ENCODE results near the gene TOP2B. TPM values are rescaled to one million over a fixed set of nuclear protein-coding genes. Genes with fewer than 3 reads are reported as not detected.

Gene TOP2B
- polyA plus RNA-seq, 1 of the 3 experiments (the other 2 are of a cell fraction): 20.4 TPM

- TF ChIP-seq USF2 (IDR thresholded peaks at IDR 0.05; ENCODE audit: borderline replicate concordance, low read depth, low read length): no peak
- no peak for TF ChIP-seq POLR2AphosphoS5 (IDR thresholded peaks at IDR 0.05; ENCODE audit: low read depth, low read length)
- TF ChIP-seq EP300 (IDR thresholded peaks at IDR 0.05; ENCODE audit: borderline replicate concordance in 1 of 2, low read depth in 1 of 2, low read length in 1 of 2): no peak
- TF ChIP-seq PBX3 (IDR thresholded peaks at IDR 0.05): no peak
- TF ChIP-seq MXI1 (IDR thresholded peaks at IDR 0.05; ENCODE audit: low read depth, low read length): no peak
- no peak for TF ChIP-seq EZH2phosphoT487 (IDR thresholded peaks at IDR 0.05; ENCODE audit: borderline replicate concordance, low read depth)
- TF ChIP-seq GATA2 (CRISPR knock-in tag; IDR thresholded peaks at IDR 0.05): no peak
- TF ChIP-seq CTCF (IDR thresholded peaks at IDR 0.05): no peak
- no peak for TF ChIP-seq ELF1 (IDR thresholded peaks at IDR 0.05)
- TF ChIP-seq JUND (IDR thresholded peaks at IDR 0.05): no peak
- no peak for TF ChIP-seq IRF3 (IDR thresholded peaks at IDR 0.05; ENCODE audit: low read depth, low read length)
- no peak for TF ChIP-seq RFX5 (IDR thresholded peaks at IDR 0.05; ENCODE audit: low read length)
- no peak for TF ChIP-seq FOXM1 (IDR thresholded peaks at IDR 0.05; ENCODE audit: low read depth)
- TF ChIP-seq YY1 (IDR thresholded peaks at IDR 0.05; ENCODE audit: low read depth): no peak
- no peaks in the 10 kb centered on the region for H3K9me2 ChIP-seq
- H2AFZ ChIP-seq (ENCODE audit: low read depth): no peak overlapping the region
- no peaks in the 10 kb centered on the region for H4K20me1 ChIP-seq (ENCODE audit: insufficient read depth)
- H3K27ac ChIP-seq (ENCODE audit: low read depth in 2 of 2, low read length in 1 of 2): no peak overlapping the region
- H3K36me3 ChIP-seq (replicated peaks in 1 of 2; ENCODE audit: control insufficient read depth in 1 of 2, insufficient read depth in 2 of 2, low read length in 1 of 2): peaks cover under 1 to 3% of the 10 kb centered on the region in 2 experiments
- no peaks in the 10 kb centered on the region for H3K27me3 ChIP-seq (ENCODE audit: insufficient read depth)
- H3K9ac ChIP-seq: no peak overlapping the region
- WGBS (ENCODE audit: low lambda C conversion rate): 92% methylated on average over 8 of the region's 8 CpGs
- ChIA-PET POLR2A (no interaction called here), CTCF (interaction anchor here (1.2 kb wide), 1 partner anchor 21 kb away, joined by 3 read pairs; no protein-coding TSS in a partner anchor)
- H3K4me1 ChIP-seq (ENCODE audit: control insufficient read depth in 1 of 2, insufficient read depth in 2 of 2, low read depth in 1 of 2, low read length in 1 of 2): peaks cover 14 to 28% of the 10 kb centered on the region in 2 experiments
- H3K4me3 ChIP-seq (ENCODE audit: low read depth in 2 of 2, low read length in 1 of 2): no peak overlapping the region
- H3K9me3 ChIP-seq: no peaks in the 10 kb centered on the region
- no peaks in the 10 kb centered on the region for H3K79me2 ChIP-seq (ENCODE audit: insufficient read depth)
- H3F3A ChIP-seq (replicated peaks; ENCODE audit: insufficient read depth): peaks cover 19% of the 10 kb centered on the region
- DNase-seq: no peak
- no peak overlapping the region for H3K4me2 ChIP-seq
Measured at GRCh38 chr3:25589783-25590258, 74.9 kb downstream of the TOP2B start.

Measured in SK-N-SH (cell line).